Measurements from ENCODE around the gene ZFYVE27. TPM values are rescaled to one million over a fixed set of nuclear protein-coding genes. Genes with fewer than 3 reads are reported as not detected.

Gene ZFYVE27
- total RNA-seq, 1 experiment from 2014 or later, result 23.7 TPM

GRCh38 chr10:97744405-97745035, 7.6 kb downstream of the ZFYVE27 start:
- no peak for DNase-seq (ENCODE audit: low read depth)

DNA sequence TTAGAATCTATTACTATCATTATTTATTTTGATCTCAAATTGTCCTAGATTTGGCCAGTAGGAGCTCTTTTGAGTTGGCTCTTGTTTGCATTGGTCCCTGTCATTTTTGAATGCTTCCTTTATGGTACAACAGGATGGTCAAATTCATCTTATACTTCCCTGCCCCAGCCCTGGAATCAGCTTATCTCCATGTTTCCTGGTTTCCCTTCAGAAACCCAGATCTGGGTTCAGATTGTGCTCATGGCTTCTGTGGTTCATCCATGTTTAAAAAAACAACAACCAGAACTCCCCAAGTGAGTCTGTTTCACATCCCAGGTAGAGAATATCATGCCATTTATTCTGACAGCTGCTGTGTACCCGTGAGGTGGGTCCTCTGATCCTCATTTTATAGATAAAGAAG, 10.6 kb downstream of the ZFYVE27 start:
- no peak for DNase-seq (ENCODE audit: low read depth)

DNA sequence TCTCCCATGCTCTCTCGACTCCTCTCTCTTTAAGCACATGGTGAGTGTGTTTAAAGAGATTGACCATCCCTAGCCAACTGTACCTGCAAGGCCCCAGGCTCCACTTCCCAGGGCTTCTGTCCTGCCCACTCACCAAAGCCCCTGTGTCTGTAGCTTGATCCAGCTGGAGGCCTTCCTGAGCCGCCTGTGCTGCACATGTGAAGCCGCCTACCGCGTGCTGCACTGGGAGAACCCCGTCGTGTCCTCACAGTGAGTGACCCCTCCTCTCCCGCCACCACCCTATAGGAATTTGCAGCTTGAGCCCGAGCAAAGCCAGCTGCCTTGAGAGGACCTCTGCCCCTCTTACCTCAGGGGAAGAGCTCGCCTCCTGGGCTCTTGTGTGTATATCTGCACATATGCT, 11.2 kb downstream of the ZFYVE27 start:
- no peak for DNase-seq (ENCODE audit: low read depth)

DNA sequence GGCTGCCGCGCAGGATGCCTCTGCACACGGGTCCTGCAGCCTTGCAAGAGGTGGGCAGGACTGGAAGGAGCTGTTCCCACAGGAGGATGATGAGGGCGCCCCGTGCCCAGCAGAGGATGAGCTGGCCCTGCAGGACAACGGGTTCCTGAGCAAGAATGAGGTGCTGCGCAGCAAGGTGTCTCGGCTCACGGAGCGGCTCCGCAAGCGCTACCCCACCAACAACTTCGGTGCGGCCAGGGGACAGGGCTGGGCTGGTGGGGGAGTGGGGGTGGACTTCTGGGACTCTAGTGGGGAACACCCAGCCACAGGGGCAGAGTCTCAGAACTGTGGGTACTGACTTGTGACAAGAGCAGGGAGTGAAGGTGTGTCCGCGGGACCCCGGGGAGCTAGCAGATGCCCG, 16.0 kb downstream of the ZFYVE27 start:
- no peak for DNase-seq (ENCODE audit: low read depth)

- no peak for DNase-seq (ENCODE audit: low read depth)
Measured at GRCh38 chr10:97754726-97755125, 17.8 kb downstream of the ZFYVE27 start.

DNA sequence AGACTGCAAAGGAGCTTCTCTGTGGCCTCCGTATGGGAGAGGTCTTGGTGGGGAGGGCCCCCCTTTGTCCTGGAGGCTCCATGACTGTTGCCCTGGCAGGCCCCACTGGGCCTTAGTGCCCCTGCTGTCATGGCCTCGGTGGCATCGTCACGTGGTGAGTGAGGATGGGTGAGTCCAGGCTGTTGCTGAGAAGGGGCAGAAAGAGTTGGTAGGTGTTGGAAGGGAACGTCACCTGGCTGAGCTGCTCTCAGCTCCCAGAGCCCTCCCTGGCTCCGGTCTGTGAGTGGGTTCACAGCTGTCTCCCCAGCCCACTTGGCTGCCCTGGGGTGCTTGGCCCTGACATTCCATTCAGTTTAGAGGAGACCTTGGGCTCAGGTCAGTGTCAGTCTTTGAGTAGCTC, 18.8 kb downstream of the ZFYVE27 start:
- no peak for DNase-seq (ENCODE audit: low read depth)

GRCh38 chr10:97757471-97757870, 20.5 kb downstream of the ZFYVE27 start:
- DNase-seq (ENCODE audit: low read depth), result no peak

DNA sequence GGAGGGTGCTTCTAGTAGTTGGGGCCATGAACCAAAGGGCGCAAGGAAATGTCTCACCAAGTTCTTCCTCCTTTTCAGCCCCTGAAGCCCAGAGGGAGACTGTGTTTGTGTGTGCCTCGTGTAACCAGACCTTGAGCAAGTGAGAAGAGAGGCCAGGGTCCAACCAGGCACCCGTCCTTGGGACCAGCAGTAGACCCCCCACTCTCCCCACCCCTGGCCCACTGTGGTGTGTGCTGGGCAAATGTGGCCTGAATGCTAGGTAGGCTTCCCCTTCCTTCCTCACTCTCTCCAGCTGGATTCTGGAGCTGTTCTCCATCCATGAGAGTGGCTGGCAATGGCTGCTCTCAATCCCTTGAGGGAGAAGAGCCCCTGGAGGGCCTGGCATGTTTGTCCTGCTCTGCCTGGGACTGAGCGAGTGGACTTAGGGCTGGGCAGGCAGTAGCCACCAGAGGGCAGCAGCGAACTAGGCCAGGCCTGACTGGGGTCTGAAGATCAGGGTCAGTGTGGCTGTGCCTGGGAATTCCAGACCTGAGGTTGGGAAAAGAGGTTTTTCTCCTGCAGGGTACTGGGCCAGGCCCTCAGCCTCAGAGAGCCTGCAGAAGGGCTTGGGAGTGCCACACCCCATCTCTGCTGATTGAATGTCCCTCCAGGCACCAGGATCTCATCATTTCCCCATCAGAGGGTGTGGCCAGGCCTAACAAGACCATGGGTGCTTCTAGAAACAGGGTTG, 22.4 kb downstream of the ZFYVE27 start:
- peak; percentile 58 for DNase-seq (ENCODE audit: low read depth)

GRCh38 chr10:97759946-97760345, 23.0 kb downstream of the ZFYVE27 start:
- no peak for DNase-seq (ENCODE audit: low read depth)

DNA sequence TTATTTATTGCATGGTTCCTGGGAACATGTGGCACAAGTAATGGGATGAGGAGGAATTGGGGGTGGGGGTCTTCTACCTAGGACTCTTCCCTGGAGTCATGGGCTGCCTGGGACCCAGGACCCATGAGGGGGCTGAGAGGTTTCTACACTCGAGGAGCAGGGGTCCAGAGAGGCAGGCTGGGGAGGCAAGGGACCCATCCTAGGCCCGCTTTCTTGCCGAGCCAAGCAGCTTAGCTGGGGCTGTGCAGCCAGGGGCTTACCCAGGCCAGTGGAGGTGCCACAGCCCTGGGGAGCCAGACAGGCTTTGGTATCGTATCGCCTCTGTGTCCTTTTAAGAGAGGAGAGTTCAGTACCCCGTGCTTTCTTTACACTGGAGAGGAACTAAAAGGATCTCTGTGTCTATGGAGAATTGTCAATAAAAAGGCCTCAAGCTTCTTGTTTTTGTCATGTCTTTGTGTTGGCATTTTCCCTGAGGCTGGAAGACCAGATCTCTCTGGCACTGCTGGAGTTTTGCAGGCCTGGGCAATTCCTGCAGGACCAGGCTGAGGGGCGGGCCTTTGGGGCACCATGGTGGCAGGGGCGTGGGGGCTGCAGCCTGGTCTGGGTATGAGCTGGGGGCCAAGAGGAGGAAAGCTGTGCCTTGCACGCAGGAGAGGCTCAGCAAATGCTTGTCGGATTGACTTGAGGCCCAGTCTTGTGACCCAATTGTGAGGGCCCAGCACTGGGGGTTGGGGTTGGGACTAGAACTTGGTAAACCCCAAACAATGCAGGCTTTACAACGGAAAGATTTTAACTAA, 23.7 kb downstream of the ZFYVE27 start:
- DNase-seq (ENCODE audit: low read depth), result no peak

DNA sequence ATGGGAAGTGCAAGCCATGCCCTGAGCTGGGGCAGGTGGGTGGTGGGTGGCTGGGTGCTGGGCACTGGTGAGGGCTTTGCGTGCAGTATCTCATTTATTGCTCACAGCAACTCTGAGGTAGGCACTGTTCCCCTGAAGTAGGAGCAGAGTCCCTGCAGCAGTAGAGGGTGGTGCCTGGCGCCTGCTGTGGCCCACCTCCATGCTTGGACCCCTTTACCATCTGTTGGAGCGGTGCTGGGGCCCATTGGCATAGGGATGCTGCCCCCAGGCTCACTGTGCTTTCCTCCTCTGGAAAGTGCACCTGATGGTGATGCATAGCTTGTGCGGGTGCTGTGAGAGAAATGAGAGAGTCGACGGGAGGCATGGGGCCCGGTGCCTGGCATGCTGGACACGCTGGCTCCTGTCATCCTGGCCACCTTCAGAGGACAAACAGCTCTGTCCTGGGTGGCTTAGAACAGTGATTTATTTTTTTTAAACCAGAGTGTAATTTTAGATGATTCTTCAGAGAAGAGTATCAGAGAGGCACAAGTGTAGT, 24.5 kb downstream of the ZFYVE27 start:
- DNase-seq (ENCODE audit: low read depth), result no peak

DNA sequence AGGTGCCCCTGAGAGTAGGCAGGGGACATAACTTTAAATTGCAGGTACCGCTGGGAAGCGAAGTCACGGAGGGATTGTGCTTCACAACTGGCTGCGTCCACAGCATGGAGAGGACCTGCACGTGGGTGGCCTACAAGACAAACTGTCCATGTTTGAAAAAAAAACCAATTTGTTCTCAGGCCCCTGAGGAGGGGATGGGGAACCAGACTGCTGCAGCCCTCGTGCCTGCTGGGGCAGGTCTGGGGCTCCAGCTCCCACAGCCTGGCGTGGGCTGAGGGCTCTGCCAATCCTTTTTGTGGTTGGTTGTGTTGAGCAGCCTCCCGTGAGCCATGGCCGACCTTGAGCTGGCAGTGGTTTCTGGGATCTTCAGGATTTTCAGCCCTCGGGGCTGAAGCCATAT, 25.1 kb downstream of the ZFYVE27 start:
- DNase-seq (ENCODE audit: low read depth), result no peak

DNA sequence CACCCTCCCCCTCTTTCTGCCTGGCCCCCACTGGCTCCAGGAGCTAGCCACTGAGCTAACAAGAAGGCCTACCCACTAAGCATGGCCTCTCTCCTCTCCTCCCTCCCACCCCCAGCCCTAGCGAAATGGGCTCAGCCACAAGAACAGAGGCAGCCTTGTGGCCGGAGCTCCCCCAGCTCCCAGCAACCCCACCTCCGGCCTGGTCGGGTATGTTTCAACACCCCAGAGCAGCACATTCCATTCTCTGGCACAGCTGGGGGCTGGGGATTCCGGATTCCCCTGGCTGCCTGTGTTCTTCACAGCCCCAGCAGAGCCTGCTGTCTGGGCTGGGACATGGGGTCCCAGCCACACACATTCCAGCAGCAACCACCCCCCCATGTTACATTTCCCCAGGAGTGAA, 25.9 kb downstream of the ZFYVE27 start:
- DNase-seq (ENCODE audit: low read depth), result peak; percentile 86

- peak; percentile 10 for DNase-seq (ENCODE audit: low read depth)
Measured at GRCh38 chr10:97763411-97763810, 26.5 kb downstream of the ZFYVE27 start.

DNA sequence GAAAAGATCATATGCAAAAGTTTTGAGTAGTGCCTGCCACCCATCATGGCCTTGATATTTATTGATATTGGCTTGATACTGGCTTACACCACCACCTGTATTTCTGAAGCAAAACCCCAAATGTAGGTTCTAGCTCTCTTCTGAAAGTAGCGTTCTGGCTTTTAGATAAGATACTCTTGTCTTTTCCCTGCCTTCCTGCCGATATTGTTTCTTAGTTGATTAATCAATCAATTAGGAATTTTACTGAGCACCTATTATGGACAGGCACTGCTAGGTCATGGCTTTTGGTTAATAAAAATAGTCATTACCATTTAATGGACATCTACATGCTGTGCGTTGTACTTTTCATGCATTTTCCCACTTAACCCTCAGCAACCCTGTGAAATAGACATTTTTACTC, 27.0 kb downstream of the ZFYVE27 start:
- DNase-seq (ENCODE audit: low read depth), result no peak

- DNase-seq (ENCODE audit: low read depth), result peak; percentile 69
Measured at GRCh38 chr10:97764519-97764931, 27.6 kb downstream of the ZFYVE27 start.

DNA sequence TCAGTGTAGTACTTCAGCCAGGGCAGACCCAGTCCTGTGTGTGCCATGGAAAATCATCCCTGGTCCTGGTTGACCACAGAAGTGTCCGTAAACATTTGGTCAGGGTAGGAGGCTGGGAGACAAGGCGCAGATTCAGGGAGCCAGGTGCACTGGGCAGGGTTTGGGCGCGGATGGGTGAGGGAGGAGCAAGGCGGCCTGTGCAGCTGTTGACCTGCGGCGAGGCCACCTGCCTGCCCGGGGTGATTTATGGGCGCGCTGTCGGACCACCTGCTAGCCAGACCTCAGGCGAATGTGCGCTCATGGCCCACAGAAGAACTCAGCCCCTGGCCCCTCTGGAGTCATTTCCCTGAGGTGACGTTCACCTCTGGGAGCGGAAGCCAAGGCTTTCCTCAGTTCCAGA, 28.3 kb downstream of the ZFYVE27 start:
- DNase-seq (ENCODE audit: low read depth), result peak; percentile 91

GRCh38 chr10:97766106-97766810, 29.3 kb downstream of the ZFYVE27 start:
- no peak for DNase-seq (ENCODE audit: low read depth)

DNA sequence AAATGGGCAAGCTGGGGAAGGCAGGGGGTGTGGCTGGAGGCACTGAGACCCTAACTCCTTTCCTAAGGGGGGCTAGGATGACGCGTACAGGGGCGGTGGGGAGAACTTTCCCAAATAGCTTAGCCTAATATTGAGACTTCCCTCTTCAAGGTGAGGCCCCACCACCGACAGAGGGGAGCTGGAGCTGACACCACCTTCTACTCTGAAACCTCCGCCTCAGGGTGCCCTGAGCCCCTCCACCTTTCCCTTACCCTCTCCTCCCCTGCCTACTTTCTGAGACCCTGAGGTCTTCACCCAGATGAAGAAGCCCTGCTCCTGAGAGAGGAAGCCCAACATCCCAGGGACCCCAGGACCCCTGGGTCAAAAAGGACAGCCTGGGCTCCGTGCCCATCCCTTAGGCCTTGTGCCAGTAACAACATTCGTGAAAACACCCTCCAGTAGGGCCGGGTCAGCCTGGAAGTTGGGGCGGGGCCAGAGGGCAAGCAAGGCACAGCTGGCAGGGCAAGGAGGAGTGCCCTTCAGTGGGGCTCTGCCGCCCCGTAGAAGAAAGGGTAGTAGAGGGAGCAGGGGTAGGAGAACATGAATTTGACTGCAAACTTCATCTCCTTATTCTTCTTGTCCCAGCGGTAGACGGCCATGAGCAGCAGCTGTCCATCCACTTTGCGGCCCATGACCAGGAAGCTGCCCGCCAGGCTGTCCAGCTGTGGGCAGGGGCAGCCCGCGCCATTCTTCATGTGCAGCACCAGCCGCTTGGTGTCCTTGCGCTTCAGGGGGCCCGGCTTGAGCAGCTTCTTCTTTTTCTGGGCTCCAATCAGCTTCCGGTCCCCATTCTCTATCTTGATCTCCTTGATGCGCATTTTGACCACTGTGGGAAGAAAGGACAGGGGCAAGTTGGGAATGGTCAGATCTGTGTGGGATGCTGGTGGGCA, 30.3 kb downstream of the ZFYVE27 start:
- DNase-seq (ENCODE audit: low read depth), result no peak
